GM06990 (cell line): Measurements from ENCODE around the gene CAMKMT.

Experiments used
- DNase-seq: peaks from one replicate; pipeline ENCODE4 v3.0.0-alpha.2; 2011; ENCODE audit not compliant: insufficient read length; ENCODE audit errors: extremely low read depth
- H3K27me3 ChIP-seq: replicated peaks from 2 replicates; pipeline ENCODE4 v1.6.0; 2011; ENCODE audit warnings: low read length; ENCODE audit not compliant: control insufficient read depth, insufficient read depth
- H3K36me3 ChIP-seq: 2 replicates; pipeline ENCODE4 v1.5.1; 2011; ENCODE audit warnings: low read length; ENCODE audit not compliant: control insufficient read depth, insufficient read depth
- H3K4me3 ChIP-seq: replicated peaks from 2 replicates; pipeline ENCODE4 v1.5.1; 2011; ENCODE audit warnings: low read depth, mild to moderate bottlenecking, control low read depth, low read length
- TF ChIP-seq, protein P1 (sequence below): IDR thresholded peaks from 2 replicates; pipeline ENCODE4 v1.5.1; 2011; ENCODE audit warnings: low read length, control low read depth, mild to moderate bottlenecking, inconsistent platforms; ENCODE audit not compliant: insufficient read depth, poor library complexity, severe bottlenecking

Gene CAMKMT

GRCh38 chr2:44433895-44434294, 72.1 kb downstream of the CAMKMT start:
- TF ChIP-seq, protein P1, sequence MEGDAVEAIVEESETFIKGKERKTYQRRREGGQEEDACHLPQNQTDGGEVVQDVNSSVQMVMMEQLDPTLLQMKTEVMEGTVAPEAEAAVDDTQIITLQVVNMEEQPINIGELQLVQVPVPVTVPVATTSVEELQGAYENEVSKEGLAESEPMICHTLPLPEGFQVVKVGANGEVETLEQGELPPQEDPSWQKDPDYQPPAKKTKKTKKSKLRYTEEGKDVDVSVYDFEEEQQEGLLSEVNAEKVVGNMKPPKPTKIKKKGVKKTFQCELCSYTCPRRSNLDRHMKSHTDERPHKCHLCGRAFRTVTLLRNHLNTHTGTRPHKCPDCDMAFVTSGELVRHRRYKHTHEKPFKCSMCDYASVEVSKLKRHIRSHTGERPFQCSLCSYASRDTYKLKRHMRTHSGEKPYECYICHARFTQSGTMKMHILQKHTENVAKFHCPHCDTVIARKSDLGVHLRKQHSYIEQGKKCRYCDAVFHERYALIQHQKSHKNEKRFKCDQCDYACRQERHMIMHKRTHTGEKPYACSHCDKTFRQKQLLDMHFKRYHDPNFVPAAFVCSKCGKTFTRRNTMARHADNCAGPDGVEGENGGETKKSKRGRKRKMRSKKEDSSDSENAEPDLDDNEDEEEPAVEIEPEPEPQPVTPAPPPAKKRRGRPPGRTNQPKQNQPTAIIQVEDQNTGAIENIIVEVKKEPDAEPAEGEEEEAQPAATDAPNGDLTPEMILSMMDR = no peak
- Histone ChIP-seq H3K36me3 (no peaks in the 10 kb centered on the region), H3K4me3 (no peak overlapping the region), H3K27me3 (no peaks in the 10 kb centered on the region)
- DNase-seq = no peak

DNA sequence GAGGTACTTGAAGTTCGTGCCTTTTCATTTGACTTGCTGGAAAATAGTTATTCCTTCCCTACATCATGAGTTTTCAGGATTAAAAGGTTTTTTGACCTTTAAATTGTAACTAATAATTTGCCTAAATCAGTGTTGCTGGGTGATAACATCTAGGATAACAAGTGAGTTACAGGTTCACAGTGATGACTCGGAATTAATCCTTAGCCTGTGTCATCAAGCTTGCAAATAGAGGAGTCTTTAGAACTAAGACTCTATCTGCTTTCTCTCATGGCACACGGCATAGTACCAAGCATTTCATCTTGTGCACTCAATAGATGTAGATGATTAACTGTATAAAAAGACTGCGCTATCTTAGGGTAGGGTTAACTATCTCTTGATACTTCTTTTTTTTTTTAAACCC, 79.5 kb downstream of the CAMKMT start:
- no peak overlapping the region for H3K4me3 ChIP-seq
- no peaks in the 10 kb centered on the region for H3K36me3 ChIP-seq
- no peaks in the 10 kb centered on the region for H3K27me3 ChIP-seq
- DNase-seq = no peak
- TF ChIP-seq, protein P1 = no peak

- TF ChIP-seq, protein P1 = no peak
- no peaks in the 10 kb centered on the region for H3K36me3 ChIP-seq
- no peaks in the 10 kb centered on the region for H3K27me3 ChIP-seq
- H3K4me3 ChIP-seq = no peak overlapping the region
- DNase-seq = no peak
Observed at GRCh38 chr2:44442019-44442418, 80.3 kb downstream of the CAMKMT start.

- Histone ChIP-seq H3K27me3 (no peaks in the 10 kb centered on the region), H3K4me3 (no peak overlapping the region), H3K36me3 (no peaks in the 10 kb centered on the region)
- TF ChIP-seq, protein P1 = no peak
- no peak for DNase-seq
Observed at GRCh38 chr2:44443517-44443916, 81.8 kb downstream of the CAMKMT start.

DNA sequence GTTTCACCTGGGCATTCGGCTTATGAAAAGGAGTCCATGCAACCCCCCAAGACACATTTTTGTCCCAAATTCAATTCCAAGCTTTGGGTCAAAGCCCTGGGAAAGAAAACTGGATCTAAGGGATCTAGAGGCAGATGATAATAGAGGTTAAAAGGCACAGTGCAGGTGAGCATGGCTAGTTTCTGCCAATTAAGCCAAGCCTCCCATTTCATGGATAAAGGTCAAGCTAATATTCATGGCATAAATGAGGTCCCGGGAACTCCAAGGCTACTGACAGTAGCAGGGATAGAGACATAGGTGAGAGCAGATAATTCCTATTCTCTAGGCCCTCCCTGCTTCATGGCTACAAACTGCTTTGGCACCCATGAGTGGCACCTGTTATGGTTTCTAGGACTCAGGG, 83.1 kb downstream of the CAMKMT start:
- Histone ChIP-seq H3K36me3 (no peaks in the 10 kb centered on the region), H3K4me3 (no peak overlapping the region), H3K27me3 (no peaks in the 10 kb centered on the region)
- TF ChIP-seq, protein P1 = no peak
- no peak for DNase-seq

DNA sequence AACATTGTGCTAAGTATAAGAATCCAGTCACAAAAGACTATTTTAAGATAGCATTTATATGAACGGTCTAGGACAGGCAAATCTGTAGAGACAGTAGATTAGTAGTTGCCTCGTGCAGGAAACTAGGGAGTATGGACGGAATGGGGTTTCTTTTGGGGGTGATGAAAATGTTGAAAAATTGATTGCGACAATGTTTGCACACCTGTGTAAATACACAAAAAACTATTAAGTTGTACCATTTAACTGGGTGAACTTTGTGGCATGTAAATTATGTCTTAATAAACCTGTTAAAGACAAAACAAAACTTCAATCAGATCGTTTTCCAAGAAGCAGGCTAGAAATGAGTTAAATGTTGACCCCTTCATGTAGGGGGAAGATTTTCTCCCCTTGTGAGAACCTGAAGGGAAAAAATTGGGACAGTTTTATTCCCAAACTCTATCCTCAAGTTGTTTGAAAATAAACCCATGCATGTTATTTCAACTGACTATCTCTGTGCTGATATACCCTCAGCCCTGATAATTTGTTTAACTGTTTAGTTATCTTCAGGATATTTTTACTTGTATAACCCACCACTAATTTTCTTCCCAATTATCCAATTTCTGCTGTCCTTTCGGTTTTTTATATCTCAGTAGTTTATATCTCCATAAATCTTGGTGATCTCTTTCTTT, 87.2 kb downstream of the CAMKMT start:
- TF ChIP-seq, protein P1 = no peak
- Histone ChIP-seq H3K4me3 (no peak overlapping the region), H3K36me3 (no peaks in the 10 kb centered on the region), H3K27me3 (no peaks in the 10 kb centered on the region)
- no peak for DNase-seq
